CD4-positive, alpha-beta memory T cell (primary cell): Measurements from ENCODE around the gene GALP. TPM values are rescaled to one million over a fixed set of nuclear protein-coding genes. Genes with fewer than 3 reads are reported as not detected.
"Not testable (repeated sequence)": the region's sequence is repeated elsewhere in the genome, so short reads cannot be mapped to it uniquely, and the experiment has no call there.

Experiments used
- CTCF ChIA-PET: fragments of 350-600 bp; sonication (Branson Sonifier 250); formaldehyde crosslinking; loops from one replicate; lab custom pipeline; 2021; ENCODE audit warnings: inconsistent platforms; ENCODE audit not compliant: partially characterized antibody; lab: Charles Lee
- POLR2A ChIA-PET: fragments of 350-600 bp; sonication (Branson Sonifier 250); formaldehyde crosslinking; loops from one replicate; lab custom pipeline; 2021; ENCODE audit not compliant: partially characterized antibody; lab: Charles Lee
- DNase-seq, 5 donors: peaks; one replicate each; pipeline versions ENCODE4 v3.0.0 to v3.0.0-alpha.2; 2020 to 2022; ENCODE audit warnings: mixed read lengths in 1 of 5
- H3K27ac ChIP-seq: one replicate; pipeline ENCODE4 v1.7.0; 2013; ENCODE audit warnings: low read depth, low read length
- H3K27me3 ChIP-seq: 2 replicates; pipeline ENCODE4 v1.7.0; 2013; ENCODE audit warnings: mild to moderate bottlenecking, low read length, moderate library complexity; ENCODE audit not compliant: insufficient read depth
- H3K36me3 ChIP-seq: 2 replicates; pipeline ENCODE4 v1.7.0; 2013; ENCODE audit warnings: mild to moderate bottlenecking, low read length, moderate library complexity; ENCODE audit not compliant: insufficient read depth
- H3K4me1 ChIP-seq: 2 replicates; pipeline ENCODE4 v1.7.0; 2013; ENCODE audit warnings: mild to moderate bottlenecking, low read length, moderate library complexity; ENCODE audit not compliant: insufficient read depth
- H3K4me3 ChIP-seq, 2 donors: one replicate each; pipeline ENCODE4 v1.7.0; 2013; ENCODE audit warnings: low read length in 2 of 2, mild to moderate bottlenecking in 1 of 2
- H3K9me3 ChIP-seq, 2 donors: one replicate each; pipeline ENCODE4 v1.7.0; 2013; ENCODE audit warnings: low read length in 2 of 2, control low read depth in 1 of 2; ENCODE audit not compliant: control insufficient read depth in 1 of 2
- H3K27ac Mint-ChIP-seq, 7 donors: one replicate each; pipeline ENCODE4 v1.8.0; 2020 to 2021; ENCODE audit warnings: mixed read lengths in 7 of 7, mild to moderate bottlenecking in 6 of 7, inconsistent platforms in 3 of 7, moderate library complexity in 3 of 7
- H3K27me3 Mint-ChIP-seq, 2 donors: one replicate each; pipeline ENCODE4 v1.8.0; 2020 to 2021; ENCODE audit warnings: mixed read lengths in 2 of 2
- H3K36me3 Mint-ChIP-seq, 2 donors: one replicate each; pipeline ENCODE4 v1.8.0; 2020 to 2021; ENCODE audit warnings: mixed read lengths in 2 of 2, inconsistent platforms in 1 of 2, mild to moderate bottlenecking in 1 of 2
- H3K4me1 Mint-ChIP-seq, 4 donors: one replicate each; pipeline ENCODE4 v1.8.0; 2020 to 2021; ENCODE audit warnings: mixed read lengths in 4 of 4, mild to moderate bottlenecking in 1 of 4
- H3K4me3 Mint-ChIP-seq, 8 donors: one replicate each; pipeline ENCODE4 v1.8.0; 2020 to 2021; ENCODE audit warnings: mixed read lengths in 8 of 8, mild to moderate bottlenecking in 7 of 8, moderate library complexity in 6 of 8, inconsistent platforms in 3 of 8
- H3K9me3 Mint-ChIP-seq, 8 donors: one replicate each; pipeline ENCODE4 v1.8.0; 2020 to 2021; ENCODE audit warnings: mixed read lengths in 8 of 8, mild to moderate bottlenecking in 5 of 8, inconsistent platforms in 3 of 8, moderate library complexity in 1 of 8
- intact Hi-C: fragments of 100-400 bp; cut with micrococcal nuclease; formaldehyde crosslinking; loops from one replicate; pipeline ENCODE4 v1.15.1; 2023
- polyA plus RNA-seq, 2 donors: library from polyadenylated mRNA; unstranded; fragments of 300-500 nt; fragmentation: Illumina TruSeq; gene quantifications; one replicate each; pipeline ENCODE4 v1.2.3, GENCODE V29; 2021
- total RNA-seq, 2 experiments: library from RNA; stranded (reverse); gene quantifications; one replicate each; pipeline ENCODE4 v1.2.3, GENCODE V29; 2021

Gene GALP
- total and polyA plus RNA-seq, 4 experiments from 2014 or later: not detected

- CTCF ChIA-PET: interaction anchor here (0.7 to 1.0 kb wide), 2 partner anchors 11 to 48 kb away, joined by 3 read pairs; no protein-coding TSS in a partner anchor
- H3K9me3 ChIP-seq: no peaks in the 10 kb centered on the region
- peaks cover 4 to 15% of the 10 kb centered on the region in 2 donors for H3K27me3 Mint-ChIP-seq
These were observed 8.7 kb upstream of the GALP start for GRCh38 chr19:56167064-56167578.

DNA sequence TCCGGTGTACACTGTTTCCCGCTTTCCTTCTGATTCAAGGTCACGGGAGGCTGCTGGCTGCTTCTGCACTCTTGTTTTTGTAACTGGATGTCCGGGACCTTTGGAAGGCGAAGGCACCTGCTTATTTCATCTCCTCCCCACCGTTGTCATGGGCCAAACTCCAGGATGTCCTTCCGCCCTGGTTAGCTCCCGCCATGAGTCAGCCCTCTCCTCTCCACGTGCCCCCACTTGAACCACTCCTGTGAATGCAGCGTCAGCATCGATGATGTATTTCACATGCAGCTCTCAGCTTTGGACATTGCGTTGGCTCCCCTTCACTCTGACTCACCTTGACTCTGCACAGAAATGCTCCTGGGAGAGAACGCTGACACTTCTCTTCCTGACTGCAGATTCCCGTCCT lies 5.5 kb upstream of the GALP start:
- ChIA-PET POLR2A (no interaction called here), CTCF (interaction anchor here (1.1 to 4.5 kb wide), 5 partner anchors 9 to 104 kb away, joined by 3 to 48 read pairs (median 7); no protein-coding TSS in a partner anchor)
- no peak for DNase-seq
- Histone ChIP-seq H3K4me1 (no peaks in the 10 kb centered on the region), H3K27me3 (no peaks in the 10 kb centered on the region), H3K4me3 (no peak overlapping the region), H3K36me3 (no peaks in the 10 kb centered on the region), H3K9me3 (no peaks in the 10 kb centered on the region), H3K27ac (no peak overlapping the region)
- H3K27ac Mint-ChIP-seq: peak overlapping the region in 1 of 7 donors; percentile 9
- peaks cover 0 to 5% (median 3%) of the 10 kb centered on the region in 4 donors for H3K4me1 Mint-ChIP-seq
- peaks cover 9 to 12% of the 10 kb centered on the region in 2 donors for H3K27me3 Mint-ChIP-seq
- H3K4me3 Mint-ChIP-seq: no peak overlapping the region
- H3K36me3 Mint-ChIP-seq: no peaks in the 10 kb centered on the region
- no peaks in the 10 kb centered on the region for H3K9me3 Mint-ChIP-seq
- intact Hi-C loops: no loop called here

More at GRCh38 chr19:56167064-56167578, 8.7 kb upstream of the GALP start:
- H3K4me1 Mint-ChIP-seq: peaks cover 2 to 8% (median 5%) of the 10 kb centered on the region in 4 donors
- H3K9me3 Mint-ChIP-seq: peaks cover 0 to 2% (median 0%) of the 10 kb centered on the region in 8 donors
- Histone ChIP-seq H3K27me3 (no peaks in the 10 kb centered on the region), H3K36me3 (no peaks in the 10 kb centered on the region), H3K4me1 (no peaks in the 10 kb centered on the region), H3K27ac (no peak overlapping the region), H3K4me3 (no peak overlapping the region)
- H3K36me3 Mint-ChIP-seq: no peaks in the 10 kb centered on the region
- POLR2A ChIA-PET: no interaction called here
- intact Hi-C loops: no loop called here
- no peak for DNase-seq
- H3K4me3 Mint-ChIP-seq: no peak overlapping the region
- no peak overlapping the region for H3K27ac Mint-ChIP-seq

DNA sequence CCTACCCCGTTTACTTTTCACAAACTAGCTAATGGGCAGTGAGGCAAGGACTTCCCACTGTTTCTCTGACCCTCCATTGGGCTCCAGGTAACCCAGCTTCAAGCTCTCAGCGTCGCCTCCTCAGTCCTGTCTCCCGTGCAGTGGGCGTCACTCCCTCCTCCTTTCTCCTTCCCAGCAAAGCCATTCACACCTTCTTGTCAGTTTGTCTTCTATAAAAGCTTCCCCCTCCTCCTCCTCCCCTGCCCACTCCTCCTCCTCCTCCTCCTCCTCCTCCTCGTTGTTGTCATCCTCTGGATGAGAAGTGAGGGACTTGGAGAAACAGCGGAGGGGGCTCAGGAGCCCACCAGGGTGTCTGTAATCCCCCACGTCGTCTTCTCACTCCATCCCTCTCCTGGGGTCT lies 1.7 kb upstream of the GALP start:
- ChIA-PET CTCF (interaction anchor here (1.6 to 5.1 kb wide), 4 partner anchors 13 to 108 kb away, joined by 4 to 48 read pairs (median 16); no protein-coding TSS in a partner anchor), POLR2A (no interaction called here)
- Histone ChIP-seq H3K9me3 (no peaks in the 10 kb centered on the region), H3K36me3 (no peaks in the 10 kb centered on the region), H3K27ac (no peak overlapping the region), H3K4me3 (no peak overlapping the region), H3K27me3 (no peaks in the 10 kb centered on the region), H3K4me1 (no peaks in the 10 kb centered on the region)
- intact Hi-C loops: no loop called here
- H3K4me3 Mint-ChIP-seq: no peak overlapping the region
- no peak for DNase-seq
- no peaks in the 10 kb centered on the region for H3K36me3 Mint-ChIP-seq
- H3K4me1 Mint-ChIP-seq: peaks cover 0 to 5% (median 3%) of the 10 kb centered on the region in 4 donors
- H3K9me3 Mint-ChIP-seq: no peaks in the 10 kb centered on the region
- H3K27me3 Mint-ChIP-seq: peaks cover 11 to 13% of the 10 kb centered on the region in 2 donors
- H3K27ac Mint-ChIP-seq: no peak overlapping the region

DNA sequence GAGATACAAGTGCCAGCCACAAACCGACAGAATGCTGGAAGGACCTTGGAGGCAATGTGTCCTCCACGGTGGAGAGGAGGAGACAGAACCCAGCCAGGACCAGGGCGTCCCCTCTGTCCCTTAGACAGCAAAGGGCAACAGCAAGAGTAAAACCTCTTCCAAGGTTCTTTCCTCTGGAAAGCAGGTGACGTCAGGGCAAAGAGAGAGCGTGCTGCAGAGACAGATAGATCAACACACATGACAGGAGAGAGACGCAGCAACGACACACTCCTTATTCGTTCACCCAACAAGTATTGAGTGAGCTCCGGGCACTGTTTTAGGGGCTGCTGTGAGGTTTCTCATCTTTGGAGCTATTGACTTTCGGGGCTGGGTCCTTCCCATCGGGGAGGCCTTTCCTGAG lies 1.3 kb upstream of the GALP start:
- Mint-ChIP-seq H3K4me3 (no peak overlapping the region), H3K9me3 (no peaks in the 10 kb centered on the region), H3K27me3 (peaks cover 11 to 13% of the 10 kb centered on the region in 2 donors), H3K27ac (no peak overlapping the region), H3K4me1 (peaks cover 0 to 5% (median 3%) of the 10 kb centered on the region in 4 donors), H3K36me3 (no peaks in the 10 kb centered on the region)
- H3K4me3 ChIP-seq: no peak overlapping the region
- H3K4me1 ChIP-seq: no peaks in the 10 kb centered on the region
- ChIA-PET CTCF (interaction anchor here (1.6 to 5.1 kb wide), 3 partner anchors 94 to 108 kb away, joined by 4 to 48 read pairs (median 29); no protein-coding TSS in a partner anchor), POLR2A (no interaction called here)
- H3K27me3 ChIP-seq: no peaks in the 10 kb centered on the region
- no peaks in the 10 kb centered on the region for H3K9me3 ChIP-seq
- no peak for DNase-seq
- intact Hi-C loops: no loop called here
- no peak overlapping the region for H3K27ac ChIP-seq
- H3K36me3 ChIP-seq: no peaks in the 10 kb centered on the region

DNA sequence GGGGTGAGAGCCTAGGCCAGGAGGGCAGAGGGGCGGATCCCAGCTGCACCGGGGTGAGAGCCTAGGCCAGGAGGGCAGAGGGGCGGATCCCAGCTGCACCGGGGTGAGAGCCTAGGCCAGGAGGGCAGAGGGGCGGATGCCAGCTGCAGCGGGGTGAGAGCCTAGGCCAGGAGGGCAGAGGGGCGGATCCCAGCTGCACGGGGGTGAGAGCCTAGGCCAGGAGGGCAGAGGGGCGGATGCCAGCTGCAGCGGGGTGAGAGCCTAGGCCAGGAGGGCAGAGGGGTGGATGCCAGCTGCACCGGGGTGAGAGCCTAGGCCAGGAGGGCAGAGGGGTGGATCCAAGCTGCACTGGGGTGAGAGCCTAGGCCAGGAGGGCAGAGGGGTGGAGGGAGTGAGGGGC lies 502 bp downstream of the GALP start:
- H3K27ac Mint-ChIP-seq, H3K4me1 Mint-ChIP-seq, H3K27me3 ChIP-seq, H3K4me3 Mint-ChIP-seq, H3K4me3 ChIP-seq, H3K4me1 ChIP-seq, intact Hi-C loops, DNase-seq, H3K36me3 Mint-ChIP-seq, H3K36me3 ChIP-seq, H3K27me3 Mint-ChIP-seq, H3K27ac ChIP-seq, H3K9me3 Mint-ChIP-seq, H3K9me3 ChIP-seq, POLR2A ChIA-PET: not testable (repeated sequence)
- CTCF ChIA-PET: interaction anchor here (2.6 kb wide), 1 partner anchor 100 kb away, joined by 9 read pairs; no protein-coding TSS in a partner anchor

DNA sequence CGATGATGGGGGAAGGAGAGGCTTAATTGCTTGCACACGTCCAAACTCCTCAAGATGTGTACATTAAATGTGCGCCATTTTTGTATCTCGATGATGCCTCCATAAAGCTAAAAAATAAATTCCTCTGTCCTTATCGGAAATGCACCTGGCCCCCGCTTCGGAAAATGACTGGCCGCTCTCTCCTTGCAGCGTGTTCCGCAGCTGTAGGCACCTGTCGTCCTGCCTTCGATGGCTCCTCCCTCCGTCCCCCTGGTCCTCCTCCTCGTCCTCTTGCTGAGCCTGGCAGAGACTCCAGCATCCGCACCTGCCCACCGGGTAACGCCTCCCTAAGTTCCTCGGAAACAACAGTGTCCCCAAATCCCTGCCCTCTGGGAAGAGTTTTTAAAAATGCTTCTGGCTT lies 1.1 kb downstream of the GALP start:
- Histone ChIP-seq H3K9me3 (no peaks in the 10 kb centered on the region), H3K27me3 (no peaks in the 10 kb centered on the region), H3K27ac (no peak overlapping the region), H3K36me3 (no peaks in the 10 kb centered on the region), H3K4me1 (no peaks in the 10 kb centered on the region), H3K4me3 (no peak overlapping the region)
- H3K27ac Mint-ChIP-seq: peak overlapping the region in 1 of 7 donors; percentile 60
- H3K36me3 Mint-ChIP-seq: no peaks in the 10 kb centered on the region
- H3K4me1 Mint-ChIP-seq: peaks cover 0 to 2% (median under 1%) of the 10 kb centered on the region in 4 donors
- no peaks in the 10 kb centered on the region for H3K9me3 Mint-ChIP-seq
- ChIA-PET CTCF (interaction anchor here (2.6 kb wide), 1 partner anchor 101 kb away, joined by 9 read pairs; no protein-coding TSS in a partner anchor), POLR2A (no interaction called here)
- H3K27me3 Mint-ChIP-seq: peaks cover 5 to 10% of the 10 kb centered on the region in 2 donors
- intact Hi-C loops: no loop called here
- DNase-seq: no peak
- no peak overlapping the region for H3K4me3 Mint-ChIP-seq

GRCh38 chr19:56177564-56178243 lies 1.9 kb downstream of the GALP start:
- Mint-ChIP-seq H3K4me3 (no peak overlapping the region), H3K36me3 (no peaks in the 10 kb centered on the region), H3K27ac (no peak overlapping the region), H3K9me3 (no peaks in the 10 kb centered on the region), H3K27me3 (peaks cover 4 to 10% of the 10 kb centered on the region in 2 donors), H3K4me1 (no peaks in the 10 kb centered on the region)
- H3K4me1 ChIP-seq: no peaks in the 10 kb centered on the region
- POLR2A ChIA-PET: interaction anchor here (0.8 kb wide), 1 partner anchor 111 kb away, joined by 3 read pairs; no protein-coding TSS in a partner anchor
- CTCF ChIA-PET: interaction anchor here (0.8 to 2.6 kb wide), 4 partner anchors 10 to 101 kb away, joined by 3 to 9 read pairs (median 4); no protein-coding TSS in a partner anchor
- H3K27me3 ChIP-seq: no peaks in the 10 kb centered on the region
- H3K36me3 ChIP-seq: no peaks in the 10 kb centered on the region
- DNase-seq: no peak
- H3K27ac ChIP-seq: no peak overlapping the region
- intact Hi-C loops: no loop called here
- no peaks in the 10 kb centered on the region for H3K9me3 ChIP-seq
- H3K4me3 ChIP-seq: no peak overlapping the region
